ENCODE measurements around the gene ADGRG4.
"Not testable (repeated sequence)": the region's sequence is repeated elsewhere in the genome, so short reads cannot be mapped to it uniquely, and the experiment has no call there.

The ADGRG4 gene

DNA sequence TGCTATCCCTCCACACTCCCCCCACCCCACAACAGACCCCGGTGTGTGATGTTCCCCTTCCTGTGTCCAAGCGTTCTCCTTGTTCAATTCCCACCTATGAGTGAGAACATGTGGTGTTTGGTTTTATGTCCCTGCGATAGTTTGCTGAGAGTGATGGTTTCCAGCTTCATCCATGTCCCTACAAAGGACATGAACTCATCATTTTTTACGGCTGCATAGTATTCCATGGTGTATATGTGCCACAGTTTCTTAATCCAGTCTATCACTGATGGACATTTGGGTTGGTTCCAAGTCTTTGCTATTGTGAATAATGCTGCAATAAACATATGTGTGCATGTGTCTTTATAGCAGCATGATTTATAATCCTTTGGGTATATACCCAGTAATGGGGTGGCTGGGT is at the start of gene ADGRG4:
TSS of gene ADGRG4 (plus strand) at position 243 of the 400 bp plus-strand sequence. CDS start 7,815 bp downstream, outside the sequence.
- not testable (repeated sequence) for DNase-seq (ENCODE audit: extremely low read depth in 1 of 2, low read depth in 1 of 2)

DNA sequence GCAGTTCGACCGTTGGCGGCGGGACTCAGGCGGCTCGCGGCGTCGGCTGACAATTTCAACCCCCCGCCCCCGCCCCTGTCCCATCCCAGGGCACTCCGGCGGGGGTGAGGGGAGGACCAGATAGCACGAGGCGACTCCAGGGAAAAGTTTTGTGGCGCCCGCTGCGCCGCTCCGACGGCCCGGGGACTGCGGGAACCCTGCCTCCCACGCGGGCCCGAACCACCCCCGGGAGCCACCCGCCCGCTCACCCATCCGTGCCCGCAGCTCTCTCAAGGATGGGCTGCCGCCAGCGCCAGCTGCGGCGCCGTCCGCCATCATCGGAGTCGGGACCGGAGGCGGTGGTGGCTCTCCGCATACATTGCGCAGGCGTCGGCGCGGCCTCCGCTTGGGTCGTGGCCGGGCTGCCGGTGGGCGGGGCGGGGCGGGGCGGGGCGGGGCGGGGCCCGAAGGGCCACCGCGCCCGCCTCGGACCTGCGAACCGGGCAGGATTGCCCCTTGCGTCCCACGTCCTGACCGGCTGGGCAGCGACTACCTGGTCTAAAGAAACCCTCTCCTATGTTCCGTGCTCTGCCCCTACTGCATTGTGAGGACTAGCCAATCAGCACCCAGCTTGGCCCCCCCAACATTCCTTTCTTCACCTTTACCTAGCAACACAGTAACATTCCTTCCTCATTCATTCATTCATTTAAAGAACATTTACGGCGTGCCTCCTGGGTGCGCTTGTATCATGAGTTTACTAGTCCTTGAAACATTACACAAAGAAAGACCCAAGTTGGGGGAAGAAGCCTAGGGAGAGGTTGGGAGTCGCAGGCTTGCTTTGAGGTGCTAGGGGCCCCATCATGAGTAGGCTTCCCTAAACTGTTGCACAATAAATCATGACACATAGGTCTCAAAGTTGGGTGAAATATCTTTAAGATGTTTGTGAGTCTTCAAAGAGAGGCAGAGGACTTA is 49.4 kb upstream of the ADGRG4 start, which contains the start of gene MAP7D3:
TSS of gene MAP7D3 (minus strand) at position 360 of the 951 bp plus-strand sequence. CDS start at position 318, 42 bp downstream.
- peak in 1 of 2 donors; percentile 48 for DNase-seq (ENCODE audit: extremely low read depth in 1 of 2, low read depth in 1 of 2)

DNA sequence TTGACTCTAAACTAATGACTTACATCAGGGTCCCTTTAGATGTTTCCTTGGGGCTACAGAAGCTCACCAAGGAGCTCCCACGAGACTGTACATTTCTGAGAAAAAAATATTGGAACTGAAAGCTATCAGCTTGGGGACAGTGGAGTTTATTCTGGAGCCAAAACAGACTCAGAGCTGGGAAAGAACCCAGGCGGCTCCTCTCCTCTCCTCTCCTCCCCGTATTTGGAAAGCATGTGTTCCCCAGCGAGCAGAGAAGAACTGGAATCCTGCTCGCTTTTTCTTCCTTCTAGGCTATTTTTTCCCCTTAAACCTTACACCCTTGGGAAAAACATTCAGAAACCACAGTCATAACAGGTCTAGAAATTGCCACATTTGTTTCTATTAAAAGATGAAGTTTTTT is 45.2 kb upstream of the ADGRG4 start:
- no peak for DNase-seq (ENCODE audit: extremely low read depth in 1 of 2, low read depth in 1 of 2)

- DNase-seq (ENCODE audit: extremely low read depth in 1 of 2, low read depth in 1 of 2), result no peak
Observed at GRCh38 chrX:136256026-136256425, 44.7 kb upstream of the ADGRG4 start.

DNA sequence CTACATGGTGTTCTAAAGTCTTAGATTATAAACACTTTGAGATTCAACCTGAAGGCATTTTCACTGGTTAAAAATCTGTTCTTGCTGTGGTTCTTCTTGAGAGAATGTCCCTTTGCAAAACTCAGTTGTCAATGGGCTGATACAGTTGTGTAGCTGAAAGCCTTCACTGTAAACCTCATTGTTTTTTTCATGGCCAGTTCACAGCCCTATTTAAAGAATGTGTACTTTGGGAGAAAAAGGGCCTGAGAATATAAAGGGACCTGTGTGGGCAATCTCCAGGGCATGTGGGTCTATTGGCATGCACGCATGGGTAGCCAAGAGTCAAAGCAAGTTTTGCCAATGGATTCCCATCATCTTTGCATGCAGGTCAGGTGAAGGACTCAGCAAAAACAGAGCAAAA is 41.8 kb upstream of the ADGRG4 start:
- no peak for DNase-seq (ENCODE audit: extremely low read depth in 1 of 2, low read depth in 1 of 2)

GRCh38 chrX:136259543-136259942 is 41.2 kb upstream of the ADGRG4 start:
- DNase-seq (ENCODE audit: extremely low read depth in 1 of 2, low read depth in 1 of 2), result no peak

DNA sequence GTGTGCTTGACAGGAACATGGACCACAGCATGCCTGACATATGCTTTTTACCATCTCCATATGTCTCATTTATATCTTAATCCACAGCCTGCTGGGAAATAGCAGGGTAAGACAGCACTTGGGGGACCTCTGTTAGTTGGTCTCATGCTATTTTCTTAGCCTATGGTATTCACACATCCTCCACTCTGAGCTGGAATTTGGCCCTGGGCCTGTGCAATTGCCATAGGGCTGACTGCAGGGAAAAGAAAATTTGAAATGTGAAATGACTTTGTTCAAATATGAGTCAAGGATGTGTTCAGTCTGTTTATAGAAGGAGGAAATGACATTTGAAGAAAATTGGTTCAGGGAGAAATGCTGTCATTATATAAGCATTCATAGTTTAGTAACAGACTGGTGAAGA is 40.0 kb upstream of the ADGRG4 start:
- DNase-seq (ENCODE audit: extremely low read depth in 1 of 2, low read depth in 1 of 2), result no peak

DNA sequence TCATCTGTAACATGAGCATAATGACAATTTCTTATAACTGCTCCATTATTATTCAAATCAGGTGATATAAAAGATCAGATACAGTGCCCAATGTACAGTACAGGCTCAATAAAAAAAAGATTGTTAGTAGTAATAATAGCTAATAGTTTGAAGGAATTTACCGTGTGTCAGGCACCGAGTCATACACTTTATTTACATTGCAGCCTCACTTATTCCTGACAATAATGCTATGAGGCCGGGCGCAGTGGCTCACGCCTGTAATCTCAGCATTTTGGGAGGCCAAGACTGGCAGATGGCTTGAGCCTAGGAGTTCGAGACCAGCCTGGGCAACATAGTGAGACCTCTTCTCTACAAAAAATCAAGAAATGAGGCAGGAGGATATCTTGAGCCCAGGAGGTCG is 39.4 kb upstream of the ADGRG4 start:
- DNase-seq (ENCODE audit: extremely low read depth in 1 of 2, low read depth in 1 of 2), result no peak

GRCh38 chrX:136262243-136262642 is 38.5 kb upstream of the ADGRG4 start:
- DNase-seq (ENCODE audit: extremely low read depth in 1 of 2, low read depth in 1 of 2), result no peak

DNA sequence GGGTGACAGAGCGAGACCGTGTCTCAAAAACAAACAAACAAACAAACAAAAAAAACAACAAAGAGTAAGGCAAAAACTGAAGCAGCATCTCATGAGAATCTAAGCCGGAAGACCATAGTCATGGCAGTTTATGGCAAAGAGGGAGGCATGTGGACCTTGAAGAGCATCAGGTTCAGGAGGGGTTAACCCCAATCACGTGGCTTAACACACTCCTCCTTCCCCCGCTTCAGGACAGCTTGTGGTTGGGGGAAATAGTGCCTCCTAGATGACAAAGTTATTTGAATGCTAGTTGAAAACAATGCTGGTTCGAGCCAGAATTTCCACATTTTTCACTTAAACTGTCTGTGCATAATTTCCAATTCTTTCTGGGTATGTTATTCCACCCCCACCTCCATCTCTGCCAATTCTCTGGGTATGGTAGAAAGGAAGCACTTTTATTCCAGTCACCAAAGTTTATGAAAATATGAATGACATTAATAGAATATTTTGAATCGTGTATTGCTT is 37.9 kb upstream of the ADGRG4 start:
- DNase-seq (ENCODE audit: extremely low read depth in 1 of 2, low read depth in 1 of 2), result no peak

- no peak for DNase-seq (ENCODE audit: extremely low read depth in 1 of 2, low read depth in 1 of 2)
Observed at GRCh38 chrX:136266828-136267227, 33.9 kb upstream of the ADGRG4 start.

- peak in 1 of 2 donors; percentile 14 for DNase-seq (ENCODE audit: extremely low read depth in 1 of 2, low read depth in 1 of 2)
Observed at GRCh38 chrX:136268051-136269048, 32.4 kb upstream of the ADGRG4 start.

GRCh38 chrX:136269921-136270320 is 30.8 kb upstream of the ADGRG4 start:
- DNase-seq (ENCODE audit: extremely low read depth in 1 of 2, low read depth in 1 of 2), result no peak

DNA sequence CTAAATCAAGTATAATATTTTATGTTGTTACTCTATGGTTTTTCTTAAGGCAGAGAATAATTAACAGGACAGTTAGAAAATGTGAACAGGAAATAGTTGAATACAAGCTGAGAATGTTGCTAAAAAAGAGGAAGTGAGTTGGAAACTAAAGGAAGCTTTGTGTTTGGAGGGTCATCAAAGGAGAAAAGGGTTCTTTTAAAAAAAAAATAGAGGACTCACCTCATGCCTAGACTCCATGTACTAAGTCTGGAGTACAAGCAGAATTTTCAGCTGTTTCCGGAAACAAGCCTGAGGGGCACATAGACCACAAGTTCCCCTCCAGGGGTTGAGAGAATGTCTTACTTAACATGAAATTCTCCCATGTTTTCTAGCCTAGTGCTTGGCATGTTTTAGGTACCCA is 29.5 kb upstream of the ADGRG4 start:
- no peak for DNase-seq (ENCODE audit: extremely low read depth in 1 of 2, low read depth in 1 of 2)

GRCh38 chrX:136272325-136272724 is 28.4 kb upstream of the ADGRG4 start:
- DNase-seq (ENCODE audit: extremely low read depth in 1 of 2, low read depth in 1 of 2), result no peak

DNA sequence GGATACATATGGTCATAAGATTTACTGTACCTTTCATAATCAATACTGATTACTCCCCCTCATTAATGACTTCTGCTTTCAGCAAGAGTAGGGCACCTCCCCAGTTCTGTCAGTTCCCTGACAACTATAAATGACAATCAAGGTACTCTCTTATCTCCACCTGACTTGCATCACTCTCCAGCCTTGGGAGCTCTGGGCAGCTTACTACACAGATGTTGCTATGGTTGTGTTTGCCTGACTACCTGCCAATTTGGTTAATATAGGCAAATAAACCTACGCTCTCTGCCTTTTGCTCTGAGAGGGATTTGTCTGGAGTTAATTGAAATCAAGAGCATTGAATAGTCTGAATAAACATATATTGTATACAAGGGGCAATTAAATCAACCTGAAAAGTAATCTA is 26.8 kb upstream of the ADGRG4 start:
- no peak for DNase-seq (ENCODE audit: extremely low read depth in 1 of 2, low read depth in 1 of 2)

- no peak for DNase-seq (ENCODE audit: extremely low read depth in 1 of 2, low read depth in 1 of 2)
Observed at GRCh38 chrX:136275553-136275952, 25.2 kb upstream of the ADGRG4 start.

- DNase-seq (ENCODE audit: extremely low read depth in 1 of 2, low read depth in 1 of 2), result not testable (repeated sequence)
Observed at GRCh38 chrX:136286375-136286774, 14.4 kb upstream of the ADGRG4 start.

DNA sequence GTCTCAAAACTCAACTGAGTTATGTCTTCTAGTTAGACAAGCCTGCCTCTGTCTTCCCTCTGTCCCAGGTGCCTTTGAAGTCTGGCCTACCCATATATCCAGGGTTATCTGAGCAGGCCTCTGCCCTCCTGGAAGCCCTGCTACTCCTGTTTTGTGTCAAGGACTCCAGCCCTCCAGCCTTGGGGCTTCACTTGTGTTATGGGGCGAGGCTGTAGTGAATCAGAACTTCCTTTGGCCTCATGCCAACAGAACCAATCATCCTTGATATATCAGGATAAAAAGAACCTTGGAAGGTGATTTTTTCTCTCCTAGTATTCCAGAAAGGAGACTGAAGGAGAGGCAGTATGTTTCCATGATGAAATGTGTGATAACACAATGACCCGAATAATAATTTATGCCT is 8.9 kb upstream of the ADGRG4 start:
- no peak for DNase-seq (ENCODE audit: extremely low read depth in 1 of 2, low read depth in 1 of 2)

DNA sequence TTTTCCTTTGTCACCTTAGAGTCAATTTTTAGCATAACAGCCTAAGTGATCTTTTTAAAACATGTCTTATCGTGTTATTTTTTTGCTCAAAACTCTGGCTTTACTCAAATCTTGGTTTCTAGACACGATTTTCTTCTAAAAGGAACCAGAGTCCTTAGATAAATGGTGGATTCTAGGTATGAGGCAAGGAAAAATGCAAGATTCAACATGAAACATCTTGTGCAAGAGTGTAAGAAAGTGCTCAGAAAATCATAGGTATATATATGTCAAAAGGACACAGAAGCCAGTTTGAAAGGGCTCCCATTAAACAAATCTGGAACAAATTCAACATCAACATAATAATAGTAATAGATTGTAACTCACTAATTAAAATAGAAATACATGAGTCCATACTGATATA is 8.1 kb upstream of the ADGRG4 start:
- DNase-seq (ENCODE audit: extremely low read depth in 1 of 2, low read depth in 1 of 2), result no peak

DNA sequence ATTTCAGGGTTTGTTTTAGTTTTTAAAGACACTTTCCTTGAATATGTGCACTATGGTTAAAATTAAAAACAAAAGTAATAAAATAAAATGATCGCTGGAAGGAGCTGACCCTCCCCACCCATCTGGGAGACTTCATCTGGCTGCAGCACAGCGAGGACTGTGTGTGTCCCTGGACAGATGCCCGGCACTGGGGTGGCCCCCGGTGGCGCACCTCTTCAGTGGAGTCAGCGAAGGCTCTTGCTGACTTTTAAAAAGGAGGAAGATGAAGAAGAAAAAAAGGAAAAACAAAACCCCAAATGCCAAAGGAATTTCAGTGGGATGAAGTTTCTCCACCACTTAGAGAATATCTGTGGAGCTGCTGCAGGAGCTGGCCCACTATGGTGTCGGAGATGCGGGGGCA is 5.4 kb upstream of the ADGRG4 start:
- no peak for DNase-seq (ENCODE audit: extremely low read depth in 1 of 2, low read depth in 1 of 2)

All from activated CD8-positive, alpha-beta memory T cell treated with anti-CD3 and anti-CD28 coated beads for 1 hour (primary cell).